Keratinocyte (primary cell): ENCODE results near the gene SLC35D2. TPM values are rescaled to one million over a fixed set of nuclear protein-coding genes. Genes with fewer than 3 reads are reported as not detected.

ENCODE experiments used
- DNase-seq: peaks from one replicate; pipeline ENCODE4 v3.0.0-alpha.2; 2011; ENCODE audit warnings: low read depth, missing footprints, low spot score
- FAIRE-seq: peaks from 2 replicates; lab custom pipeline; 2011; peaks lifted over from hg19 to GRCh38; lab: Jason Lieb, UNC
- H2AFZ ChIP-seq: 2 replicates; pipeline ENCODE4 v1.6.0; 2012; ENCODE audit warnings: low read length, control low read depth, inconsistent platforms; ENCODE audit not compliant: control insufficient read depth
- H3K27ac ChIP-seq: 2 replicates; pipeline ENCODE4 v1.5.1; 2011; ENCODE audit warnings: low read length; ENCODE audit not compliant: control insufficient read depth, insufficient read depth
- H3K27me3 ChIP-seq: 3 replicates; pipeline ENCODE4 v1.6.0; 2011; ENCODE audit warnings: low read length; ENCODE audit not compliant: control insufficient read depth, insufficient read depth; ENCODE audit errors: extremely low read depth
- H3K36me3 ChIP-seq, 2 experiments: 2 replicates in 1 of 2; 3 replicates in 1 of 2; pipeline ENCODE4 v1.5.1; 2011; ENCODE audit warnings: low read length in 2 of 2, mild to moderate bottlenecking in 1 of 2; ENCODE audit not compliant: control insufficient read depth in 2 of 2, insufficient read depth in 2 of 2; ENCODE audit errors: extremely low read depth in 1 of 2
- H3K4me1 ChIP-seq: 3 replicates; pipeline ENCODE4 v1.5.1; 2011; ENCODE audit warnings: low read length; ENCODE audit not compliant: control insufficient read depth, insufficient read depth; ENCODE audit errors: extremely low read depth
- H3K4me2 ChIP-seq: 3 replicates; pipeline ENCODE4 v1.6.0; 2011; ENCODE audit warnings: low read depth, low read length; ENCODE audit not compliant: control insufficient read depth, insufficient read depth; ENCODE audit errors: extremely low read depth
- H3K4me3 ChIP-seq, 3 experiments: fragments of 200-600 bp in 1 of 3; sonication (generic) in 1 of 3; 2 replicates in 2 of 3; 3 replicates in 1 of 3; pipeline ENCODE4 v1.5.1; 2011 to 2016; ENCODE audit warnings: low read length in 3 of 3, mild to moderate bottlenecking in 3 of 3, control low read depth in 2 of 3, inconsistent platforms in 1 of 3, low read depth in 1 of 3, mixed read lengths in 1 of 3, mixed run types in 1 of 3, moderate library complexity in 1 of 3; ENCODE audit not compliant: control insufficient read depth in 2 of 3, insufficient read depth in 2 of 3; ENCODE audit errors: extremely low read depth in 1 of 3
- H3K79me2 ChIP-seq: 2 replicates; pipeline ENCODE4 v1.6.0; 2012; ENCODE audit warnings: low read length; ENCODE audit not compliant: control insufficient read depth, insufficient read depth
- H3K9ac ChIP-seq: 3 replicates; pipeline ENCODE4 v1.6.0; 2011; ENCODE audit warnings: low read length; ENCODE audit not compliant: control insufficient read depth, insufficient read depth; ENCODE audit errors: extremely low read depth
- H3K9me1 ChIP-seq: 3 replicates; pipeline ENCODE4 v1.6.0; 2011; ENCODE audit warnings: low read length; ENCODE audit not compliant: control insufficient read depth, insufficient read depth; ENCODE audit errors: extremely low read depth
- H3K9me3 ChIP-seq: 2 replicates; pipeline ENCODE4 v1.5.1; 2012; ENCODE audit warnings: low read depth, low read length; ENCODE audit not compliant: control insufficient read depth
- H4K20me1 ChIP-seq: 3 replicates; pipeline ENCODE4 v1.6.0; 2011; ENCODE audit warnings: low read length; ENCODE audit not compliant: control insufficient read depth, insufficient read depth; ENCODE audit errors: extremely low read depth
- EZH2 ChIP-seq: IDR thresholded peaks from one replicate; pipeline ENCODE4 v1.6.1; 2012; ENCODE audit warnings: inconsistent platforms, mild to moderate bottlenecking, low read length, moderate library complexity
- dilution Hi-C: fragments of 300-500 bp; cut with MboI; formaldehyde crosslinking; loops from one replicate; pipeline ENCODE4 v1.7.0; 2020; ENCODE audit warnings: low sequenced_read_pairs; ENCODE audit not compliant: extremely low pct_ligation_motif_present
- polyA plus RNA-seq, 5 experiments: library from polyadenylated mRNA; depleted of rRNA in 3 of 5; stranded (reverse) in 3 of 5; stranded (forward) in 1 of 5; unstranded in 1 of 5; fragments of >200 nt; gene quantifications; 1 replicate in 1 of 5; 2 replicates in 3 of 5; 3 replicates in 1 of 5; pipeline versions ENCODE4 v1.2.1 to v1.2.3, GENCODE V29; 2011 to 2012; ENCODE audit warnings: missing spikeins in 2 of 5, low read depth in 1 of 5, low replicate concordance in 1 of 5
- TF ChIP-seq, protein P1 (sequence below), 3 experiments: IDR thresholded peaks in 1 of 3; conservative IDR thresholded peaks in 1 of 3; optimal IDR thresholded peaks in 1 of 3; 2 replicates in 2 of 3; 3 replicates in 1 of 3; pipeline versions ENCODE3 to v1.5.1; 2011; ENCODE audit warnings: low read length in 3 of 3, mild to moderate bottlenecking in 3 of 3, moderate library complexity in 2 of 3, control low read depth in 1 of 3, inconsistent platforms in 1 of 3; ENCODE audit not compliant: insufficient read depth in 2 of 3; ENCODE audit errors: extremely low read depth in 1 of 3

The SLC35D2 gene
- polyA plus RNA-seq, 1 donor (not counting 4 experiments of a cell fraction or from before 2014, with no cell fraction given), result 20.4 TPM

GRCh38 chr9:96321515-96321914 lies 62.0 kb downstream of the SLC35D2 start:
- Histone ChIP-seq H3K27ac (no peak overlapping the region), H3K4me1 (no peaks in the 10 kb centered on the region), H4K20me1 (no peaks in the 10 kb centered on the region), H3K4me2 (no peak overlapping the region), H3K9ac (no peak overlapping the region), H2AFZ (no peak overlapping the region), H3K9me1 (no peaks in the 10 kb centered on the region), H3K27me3 (no peaks in the 10 kb centered on the region), H3K79me2 (no peaks in the 10 kb centered on the region), H3K36me3 (peaks cover 0 to 2% of the 10 kb centered on the region in 2 experiments), H3K4me3 (no peak overlapping the region), H3K9me3 (no peaks in the 10 kb centered on the region)
- DNase-seq (no peak), FAIRE-seq (no peak)
- dilution Hi-C loops, result no loop called here
- TF ChIP-seq, protein P1, sequence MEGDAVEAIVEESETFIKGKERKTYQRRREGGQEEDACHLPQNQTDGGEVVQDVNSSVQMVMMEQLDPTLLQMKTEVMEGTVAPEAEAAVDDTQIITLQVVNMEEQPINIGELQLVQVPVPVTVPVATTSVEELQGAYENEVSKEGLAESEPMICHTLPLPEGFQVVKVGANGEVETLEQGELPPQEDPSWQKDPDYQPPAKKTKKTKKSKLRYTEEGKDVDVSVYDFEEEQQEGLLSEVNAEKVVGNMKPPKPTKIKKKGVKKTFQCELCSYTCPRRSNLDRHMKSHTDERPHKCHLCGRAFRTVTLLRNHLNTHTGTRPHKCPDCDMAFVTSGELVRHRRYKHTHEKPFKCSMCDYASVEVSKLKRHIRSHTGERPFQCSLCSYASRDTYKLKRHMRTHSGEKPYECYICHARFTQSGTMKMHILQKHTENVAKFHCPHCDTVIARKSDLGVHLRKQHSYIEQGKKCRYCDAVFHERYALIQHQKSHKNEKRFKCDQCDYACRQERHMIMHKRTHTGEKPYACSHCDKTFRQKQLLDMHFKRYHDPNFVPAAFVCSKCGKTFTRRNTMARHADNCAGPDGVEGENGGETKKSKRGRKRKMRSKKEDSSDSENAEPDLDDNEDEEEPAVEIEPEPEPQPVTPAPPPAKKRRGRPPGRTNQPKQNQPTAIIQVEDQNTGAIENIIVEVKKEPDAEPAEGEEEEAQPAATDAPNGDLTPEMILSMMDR (optimal IDR thresholded peaks at IDR 0.05 in 1 of 3, IDR thresholded peaks at IDR 0.05 in 1 of 3, conservative IDR thresholded peaks at IDR 0.05 in 1 of 3; ENCODE audit: extremely low read depth in 1 of 3, insufficient read depth in 2 of 3, low read length in 3 of 3), result no peak
- no peak for TF ChIP-seq EZH2

DNA sequence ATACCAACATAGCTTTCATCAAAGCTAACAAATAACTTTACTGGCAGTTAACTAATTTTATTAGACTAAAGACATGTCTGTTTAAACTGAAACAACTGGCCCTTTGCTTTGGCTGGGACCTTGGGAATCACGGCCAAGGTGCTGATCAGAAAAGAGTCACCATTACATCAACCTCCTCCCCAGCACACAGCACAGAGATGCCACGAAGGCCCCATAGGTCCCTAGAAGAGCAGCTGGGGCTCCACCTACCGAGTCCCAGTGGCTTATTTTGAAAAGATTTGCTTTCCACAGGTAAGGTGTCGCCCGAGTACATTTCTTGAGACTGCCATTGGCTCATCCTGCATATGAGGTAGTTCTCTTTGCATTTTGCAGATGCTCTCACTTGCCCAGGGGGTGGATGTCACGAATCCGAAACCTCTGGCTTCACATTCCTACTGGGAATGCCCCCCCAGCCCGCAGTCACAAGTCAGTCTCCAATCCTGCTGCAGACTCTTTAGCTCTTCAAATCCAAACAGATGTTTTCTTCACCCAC lies 62.7 kb downstream of the SLC35D2 start:
- no peaks in the 10 kb centered on the region for H3K79me2 ChIP-seq
- DNase-seq, result no peak
- H3K4me3 ChIP-seq, result no peak overlapping the region
- no peaks in the 10 kb centered on the region for H3K9me3 ChIP-seq
- H3K36me3 ChIP-seq, result peaks cover 0 to 2% of the 10 kb centered on the region in 2 experiments
- no peak overlapping the region for H2AFZ ChIP-seq
- no peak overlapping the region for H3K4me2 ChIP-seq
- dilution Hi-C loops, result no loop called here
- TF ChIP-seq EZH2, result no peak
- no peaks in the 10 kb centered on the region for H3K27me3 ChIP-seq
- no peaks in the 10 kb centered on the region for H3K4me1 ChIP-seq
- no peak overlapping the region for H3K27ac ChIP-seq
- FAIRE-seq, result no peak
- no peak overlapping the region for H3K9ac ChIP-seq
- H4K20me1 ChIP-seq, result no peaks in the 10 kb centered on the region
- no peaks in the 10 kb centered on the region for H3K9me1 ChIP-seq
